ENCODE results near the gene IGSF9B. TPM values are rescaled to one million over a fixed set of nuclear protein-coding genes. Genes with fewer than 3 reads are reported as not detected.

The IGSF9B gene
- total and polyA plus RNA-seq, 2 of the 13 experiments (the other 11 are each of a cell fraction or from before 2014, with no cell fraction given) = not detected

DNA sequence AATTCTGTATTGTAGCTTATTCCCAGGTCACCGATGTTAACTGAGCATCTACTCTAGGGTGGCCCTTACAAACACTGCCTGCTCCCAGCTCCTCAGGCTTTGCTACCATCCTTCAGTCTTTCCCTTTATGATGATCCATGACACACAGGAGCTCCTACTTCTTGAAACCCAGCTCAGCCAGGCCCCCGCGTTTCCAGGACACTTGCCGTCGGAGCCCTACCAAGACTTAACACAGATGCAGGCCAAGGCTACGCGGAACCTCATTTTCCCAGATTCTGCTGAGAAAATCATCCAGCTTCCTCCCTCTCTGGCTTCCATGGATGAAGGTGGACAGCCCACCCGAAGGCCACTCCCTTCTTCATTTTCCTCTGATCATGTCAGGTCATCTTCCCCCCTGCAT, 18.6 kb downstream of the IGSF9B start:
- no peaks in the 10 kb centered on the region for H3K36me3 ChIP-seq (replicated peaks in 1 of 2; ENCODE audit: control insufficient read depth in 1 of 2, insufficient read depth in 2 of 2, low read length in 2 of 2)
- H3K27ac ChIP-seq (ENCODE audit: extremely low read length, insufficient read depth, low read length) = no peak overlapping the region
- peaks cover 3 to 55% of the 10 kb centered on the region in 2 experiments; a peak in 4 of 5 replicates for H3K27me3 ChIP-seq (ENCODE audit: control insufficient read depth in 1 of 2, insufficient read depth in 2 of 2, low read length in 2 of 2)
- intact Hi-C loops (cut with micrococcal nuclease; ENCODE audit: unreplicated experiment) = no loop called here
- 0 out of 2 replicates have a peak, but pooled peaks cover 2% of the 10 kb centered on the region for H4K20me1 ChIP-seq (ENCODE audit: insufficient read depth, low read length)
- POLR2A ChIA-PET = no interaction called here
- no peaks in the 10 kb centered on the region for H3K79me2 ChIP-seq (ENCODE audit: insufficient read depth, low read length)
- TF ChIP-seq SALL2 (CRISPR knock-in tag; IDR thresholded peaks at IDR 0.05) = no peak
- TF ChIP-seq FOSL2 (CRISPR knock-in tag; IDR thresholded peaks at IDR 0.05) = no peak
- no peak for TF ChIP-seq CAMTA2 (CRISPR knock-in tag; IDR thresholded peaks at IDR 0.05; ENCODE audit: borderline replicate concordance)
- TF ChIP-seq, protein P1, sequence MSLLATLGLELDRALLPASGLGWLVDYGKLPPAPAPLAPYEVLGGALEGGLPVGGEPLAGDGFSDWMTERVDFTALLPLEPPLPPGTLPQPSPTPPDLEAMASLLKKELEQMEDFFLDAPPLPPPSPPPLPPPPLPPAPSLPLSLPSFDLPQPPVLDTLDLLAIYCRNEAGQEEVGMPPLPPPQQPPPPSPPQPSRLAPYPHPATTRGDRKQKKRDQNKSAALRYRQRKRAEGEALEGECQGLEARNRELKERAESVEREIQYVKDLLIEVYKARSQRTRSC (CRISPR knock-in tag; IDR thresholded peaks at IDR 0.05; ENCODE audit: low read depth) = no peak
- TF ChIP-seq ZNF530 (CRISPR knock-in tag; IDR thresholded peaks at IDR 0.05; ENCODE audit: low read depth) = no peak
- TF ChIP-seq ZNF740 (CRISPR knock-in tag; IDR thresholded peaks at IDR 0.05) = no peak
- TF ChIP-seq SRSF1 (optimal IDR thresholded peaks at IDR 0.05; ENCODE audit: low read depth, low read length) = no peak
- no peak for TF ChIP-seq ZNF703 (CRISPR knock-in tag; IDR thresholded peaks at IDR 0.05; ENCODE audit: borderline replicate concordance)
- no peak for TF ChIP-seq ZBED4 (CRISPR knock-in tag; IDR thresholded peaks at IDR 0.05; ENCODE audit: borderline replicate concordance)
- TF ChIP-seq ZNF546 (CRISPR knock-in tag; conservative IDR thresholded peaks at IDR 0.05) = no peak
- TF ChIP-seq ZNF180 (CRISPR knock-in tag; IDR thresholded peaks at IDR 0.05; ENCODE audit: borderline replicate concordance, low read depth) = no peak
- TF ChIP-seq PCBP2 (optimal IDR thresholded peaks at IDR 0.05; ENCODE audit: low read depth, low read length, poor library complexity, severe bottlenecking) = no peak
- TF ChIP-seq ADNP (CRISPR knock-in tag; IDR thresholded peaks at IDR 0.05) = no peak
- no peak overlapping the region for H3K4me3 ChIP-seq (replicated peaks in 1 of 3; ENCODE audit: insufficient read depth in 1 of 3, low read depth in 2 of 3, low read length in 3 of 3)
- no peaks in the 10 kb centered on the region for H3K4me1 ChIP-seq (ENCODE audit: insufficient read depth, low read length)
- no peak overlapping the region for H3K4me2 ChIP-seq (ENCODE audit: low read depth, low read length)
- FAIRE-seq (no peak), DNase-seq (ENCODE audit: low spot score) (no peak), ATAC-seq (no peak)
- in situ Hi-C loops (cut with HindIII; ENCODE audit: extremely low pct_ligation_motif_present, low pct_unique_long_range_greater_than_20kb) = no loop called here
- 45% methylated on average over 8 of the region's 8 CpGs for WGBS (ENCODE audit: low lambda C conversion rate)
- no peak overlapping the region for H2AFZ ChIP-seq (ENCODE audit: low read length)
- no TSS peak for BruUV-seq (replicated peaks)
- CTCF ChIA-PET (ENCODE audit: low intra/inter-chr PET ratio, low total read pairs) = no interaction called here
- no peaks in the 10 kb centered on the region for H3K9me3 ChIP-seq (ENCODE audit: low read length)
- H3K9ac ChIP-seq (ENCODE audit: insufficient read depth, low read depth, low read length) = no peak overlapping the region
